Measurements from ENCODE around the gene MANEAL. TPM values are rescaled to one million over a fixed set of nuclear protein-coding genes. Genes with fewer than 3 reads are reported as not detected.

Gene MANEAL
- total RNA-seq, 1 experiment from 2014 or later = 22.7 TPM

DNA sequence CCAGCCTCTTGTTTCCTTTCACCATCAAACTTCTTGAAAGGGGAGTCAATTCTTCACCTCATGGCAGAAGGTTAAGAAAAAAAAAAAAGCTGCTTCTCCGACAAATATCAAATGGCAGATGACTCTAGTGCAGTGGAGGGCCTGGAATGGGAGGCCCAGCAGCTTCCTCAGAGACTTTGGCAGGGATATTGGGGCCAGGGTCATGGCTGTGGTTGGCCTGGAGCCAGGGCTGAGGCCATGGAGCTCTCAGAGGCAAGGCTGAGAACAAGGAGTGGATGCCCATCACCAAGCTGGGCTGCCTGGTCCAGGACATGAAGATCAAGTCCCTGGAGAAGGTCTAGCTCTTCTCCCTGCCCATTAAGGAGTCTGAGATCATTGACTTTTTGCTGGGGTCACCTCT lies 47.1 kb downstream of the MANEAL start:
- no peaks in the 10 kb centered on the region for H3K79me1 ChIP-seq (ENCODE audit: insufficient read depth, low read depth, low read length, poor library complexity, severe bottlenecking)
- H2BK5ac ChIP-seq (ENCODE audit: insufficient read length, low read length) = no peak overlapping the region
- TF ChIP-seq CTCF (conservative IDR thresholded peaks at IDR 0.05) = no peak
- H3K9me3 ChIP-seq (ENCODE audit: control insufficient read depth, low read depth, low read length) = no peaks in the 10 kb centered on the region
- no CpG with 5 or more reads among the region's 1 CpG for WGBS (ENCODE audit: extremely low coverage, insufficient read length, low lambda C conversion rate)
- H4K20me1 ChIP-seq (ENCODE audit: control insufficient read depth, insufficient read depth, insufficient read length) = no peaks in the 10 kb centered on the region
- no peak overlapping the region for H3K14ac ChIP-seq (ENCODE audit: insufficient read depth, low read length)
- H3K27me3 ChIP-seq (ENCODE audit: insufficient read depth, low read length) = no peaks in the 10 kb centered on the region
- no peak overlapping the region for H3K27ac ChIP-seq (ENCODE audit: insufficient read length, low read depth, low read length)
- H2BK12ac ChIP-seq (ENCODE audit: insufficient read length, low read depth, low read length) = no peak overlapping the region
- H3K23me2 ChIP-seq (ENCODE audit: insufficient read length, low read depth, low read length, poor library complexity, severe bottlenecking) = no peaks in the 10 kb centered on the region
- no peak overlapping the region for H3K4ac ChIP-seq (ENCODE audit: low read depth, low read length)
- H3K18ac ChIP-seq (ENCODE audit: insufficient read length, low read depth, low read length) = no peak overlapping the region
- H2BK20ac ChIP-seq (ENCODE audit: low read depth, low read length, poor library complexity, severe bottlenecking) = no peak overlapping the region
- Mint-ChIP-seq H3K9me3 (no peaks in the 10 kb centered on the region), H3K36me3 (ENCODE audit: insufficient read depth in 1 of 3, low read depth in 3 of 3) (peaks cover 5 to 35% (median 16%) of the 10 kb centered on the region in 3 experiments; a peak in 6 of 7 replicates), H3K27me3 (ENCODE audit: low read depth) (no peaks in the 10 kb centered on the region), H3K27ac (no peak overlapping the region), H3K4me1 (no peaks in the 10 kb centered on the region), H3K4me3 (no peak overlapping the region)
- no peaks in the 10 kb centered on the region for H3K4me1 ChIP-seq (ENCODE audit: insufficient read depth, low read length)
- no peak overlapping the region for H2BK120ac ChIP-seq (ENCODE audit: low read depth, low read length, poor library complexity, severe bottlenecking)
- no peak overlapping the region for H2AFZ ChIP-seq (ENCODE audit: low read length)
- no peak overlapping the region for H4K5ac ChIP-seq (ENCODE audit: insufficient read length, low read depth, low read length)
- no peaks in the 10 kb centered on the region for H3K79me2 ChIP-seq (ENCODE audit: insufficient read depth, low read length)
- H3K23ac ChIP-seq (ENCODE audit: insufficient read length, low read depth, low read length) = no peak overlapping the region
- no peak overlapping the region for H3K4me2 ChIP-seq (ENCODE audit: insufficient read depth, insufficient read length, low read length)
- no peak overlapping the region for H3K9ac ChIP-seq (ENCODE audit: extremely low read depth, insufficient read length, low read length)
- H4K91ac ChIP-seq (ENCODE audit: insufficient read length, low read depth, low read length) = no peak overlapping the region
- no peak for DNase-seq
- H2AK5ac ChIP-seq (ENCODE audit: insufficient read length, low read length) = no peak overlapping the region
- no peak overlapping the region for H2BK15ac ChIP-seq (ENCODE audit: low read depth, low read length)
- no peak overlapping the region for H4K8ac ChIP-seq (replicated peaks; ENCODE audit: insufficient read length, low read depth, low read length)
- H3T11ph ChIP-seq (ENCODE audit: low read length) = no peak overlapping the region
- H3K56ac ChIP-seq (ENCODE audit: insufficient read length, low read depth, low read length) = no peak overlapping the region
